Common myeloid progenitor, CD34-positive (primary cell): ENCODE data around the gene ZNF385B.

Source experiments
- CTCF ChIA-PET: fragments of 350-600 bp; sonication (Branson Sonifier 250); formaldehyde crosslinking; loops from one replicate; lab custom pipeline; 2021; ENCODE audit warnings: antibody characterized with exemption; lab: Charles Lee
- POLR2A ChIA-PET: fragments of 350-600 bp; sonication (Branson Sonifier 250); formaldehyde crosslinking; loops from one replicate; lab custom pipeline; 2021; ENCODE audit warnings: antibody characterized with exemption; lab: Charles Lee
- DNase-seq, 3 donors: peaks; one replicate each; pipeline versions ENCODE4 v3.0.0 to v3.0.0-alpha.2; 2013
- H3K27ac ChIP-seq, 2 experiments: 1 replicate in 1 of 2; 2 replicates in 1 of 2; pipeline ENCODE4 v1.7.0; 2013; ENCODE audit warnings: inconsistent platforms in 2 of 2, low read length in 2 of 2, mild to moderate bottlenecking in 2 of 2, low read depth in 1 of 2, moderate library complexity in 1 of 2; ENCODE audit not compliant: severe bottlenecking in 2 of 2, insufficient read depth in 1 of 2, poor library complexity in 1 of 2
- H3K27me3 ChIP-seq, 5 experiments: replicated peaks in 2 of 5; 1 replicate in 3 of 5; 2 replicates in 2 of 5; pipeline versions ENCODE4 v1.6.1 to v1.7.0; 2013; ENCODE audit warnings: low read length in 4 of 5, mild to moderate bottlenecking in 2 of 5, moderate library complexity in 2 of 5, inconsistent platforms in 1 of 5; ENCODE audit not compliant: insufficient read depth in 5 of 5, control insufficient read depth in 4 of 5
- H3K36me3 ChIP-seq, 4 experiments: 1 replicate in 2 of 4; 2 replicates in 2 of 4; pipeline versions ENCODE4 v1.6.1 to v1.7.0; 2013; ENCODE audit warnings: low read length in 3 of 4, control low read depth in 1 of 4, mild to moderate bottlenecking in 1 of 4; ENCODE audit not compliant: control insufficient read depth in 4 of 4, insufficient read depth in 4 of 4
- H3K4me1 ChIP-seq, 4 experiments: 1 replicate in 3 of 4; 2 replicates in 1 of 4; pipeline versions ENCODE4 v1.6.1 to v1.7.1; 2013; ENCODE audit warnings: low read length in 3 of 4, mild to moderate bottlenecking in 3 of 4, control low read depth in 1 of 4, inconsistent platforms in 1 of 4, moderate library complexity in 1 of 4; ENCODE audit not compliant: control insufficient read depth in 4 of 4, insufficient read depth in 4 of 4; ENCODE audit errors: control extremely low read depth in 1 of 4
- H3K4me3 ChIP-seq, 7 experiments: 1 replicate in 4 of 7; 2 replicates in 3 of 7; pipeline versions ENCODE4 v1.5.1 to v1.7.0; 2013; ENCODE audit warnings: mild to moderate bottlenecking in 7 of 7, low read length in 6 of 7, moderate library complexity in 6 of 7, inconsistent platforms in 2 of 7, low read depth in 2 of 7, control low read depth in 1 of 7; ENCODE audit not compliant: insufficient read depth in 4 of 7, control insufficient read depth in 1 of 7; ENCODE audit errors: extremely low read depth in 1 of 7
- H3K9me3 ChIP-seq, 5 experiments: 1 replicate in 4 of 5; 2 replicates in 1 of 5; pipeline versions ENCODE4 v1.6.1 to v1.7.1; 2013; ENCODE audit warnings: low read length in 4 of 5, mild to moderate bottlenecking in 2 of 5, inconsistent platforms in 1 of 5, low read depth in 1 of 5, moderate library complexity in 1 of 5; ENCODE audit not compliant: control insufficient read depth in 4 of 5, insufficient read depth in 2 of 5; ENCODE audit errors: control extremely low read depth in 1 of 5
- WGBS: methylation state at CpG from one replicate; pipeline ENCODE4 v1.1.5; 2013; ENCODE audit not compliant: insufficient coverage; 5-methylcytosine and 5-hydroxymethylcytosine counted together

Gene ZNF385B

DNA sequence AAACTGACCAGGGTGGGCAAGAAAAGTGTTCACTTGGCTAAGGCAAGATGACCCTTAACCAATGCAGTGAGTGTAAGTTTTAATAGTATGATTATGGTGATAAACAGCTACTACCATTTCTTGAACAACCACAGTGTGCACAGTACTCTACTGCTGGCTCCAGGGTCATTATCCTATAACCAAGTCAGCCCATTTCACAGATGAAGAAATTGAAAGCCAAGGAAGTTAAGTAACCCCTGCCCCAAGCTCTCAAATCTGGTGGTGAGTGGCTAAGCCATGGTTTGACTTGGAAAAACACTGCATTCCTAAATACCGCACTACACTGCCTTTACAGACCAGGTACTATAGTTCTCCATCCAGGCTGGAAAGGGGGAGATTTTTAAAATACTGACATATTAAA, 5.7 kb downstream of the ZNF385B start:
- Histone ChIP-seq H3K27ac (no peak overlapping the region), H3K27me3 (peaks cover 12 to 57% (median 25%) of the 10 kb centered on the region in 5 experiments), H3K4me1 (peaks cover 0 to 7% (median 5%) of the 10 kb centered on the region in 4 experiments), H3K9me3 (no peaks in the 10 kb centered on the region), H3K4me3 (no peak overlapping the region), H3K36me3 (no peaks in the 10 kb centered on the region)
- POLR2A ChIA-PET = no interaction called here
- no CpG with 5 or more reads among the region's 1 CpG for WGBS
- no peak for DNase-seq
- CTCF ChIA-PET = no interaction called here

DNA sequence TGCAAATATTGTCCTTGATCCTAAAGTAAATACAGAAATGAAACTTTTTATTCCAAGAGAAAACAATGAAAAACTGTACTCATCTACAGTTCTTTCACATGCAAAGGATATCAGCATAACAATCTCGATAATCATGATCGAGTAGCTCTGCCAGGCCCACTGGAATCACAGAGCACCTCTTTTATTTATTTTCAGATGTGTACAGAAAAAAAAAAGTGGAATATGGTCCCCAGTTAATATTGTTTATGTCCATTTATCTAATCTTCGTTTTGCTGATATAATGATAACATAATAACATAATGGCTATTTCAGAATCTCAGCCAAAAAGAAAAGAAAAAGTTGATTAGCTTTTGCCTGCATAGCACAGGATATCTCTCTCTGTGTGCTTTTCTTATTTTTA, 6.5 kb downstream of the ZNF385B start:
- peaks cover 0 to 1% (median 0%) of the 10 kb centered on the region in 5 experiments for H3K9me3 ChIP-seq
- no peak overlapping the region for H3K27ac ChIP-seq
- ChIA-PET POLR2A (no interaction called here), CTCF (no interaction called here)
- H3K36me3 ChIP-seq = no peaks in the 10 kb centered on the region
- H3K4me3 ChIP-seq = no peak overlapping the region
- H3K4me1 ChIP-seq = no peaks in the 10 kb centered on the region
- H3K27me3 ChIP-seq = peaks cover 12 to 49% (median 17%) of the 10 kb centered on the region in 5 experiments
- WGBS = no CpG with 5 or more reads among the region's 3 CpGs
- no peak for DNase-seq

DNA sequence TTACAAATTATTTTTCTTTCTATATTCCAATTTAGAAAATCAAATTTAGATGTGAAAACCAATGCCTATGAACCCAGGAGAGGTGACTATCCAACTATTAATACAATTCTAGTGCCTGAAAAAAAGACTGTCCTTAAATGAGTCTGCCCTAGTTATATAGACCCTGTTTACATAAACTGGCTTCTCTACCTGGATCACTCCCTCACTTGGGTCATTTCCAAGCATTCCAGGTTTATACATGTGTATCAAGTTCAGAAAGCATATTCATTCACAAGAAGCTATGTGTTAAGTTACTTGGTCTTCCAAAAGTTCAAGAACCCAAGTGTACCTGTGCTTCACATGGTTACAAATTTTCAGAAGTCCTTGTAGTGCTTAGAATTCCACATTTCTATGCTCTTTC, 8.3 kb downstream of the ZNF385B start:
- peaks cover 8 to 36% (median 19%) of the 10 kb centered on the region in 5 experiments for H3K27me3 ChIP-seq
- POLR2A ChIA-PET = no interaction called here
- H3K4me1 ChIP-seq = no peaks in the 10 kb centered on the region
- peaks cover 0 to 1% (median 0%) of the 10 kb centered on the region in 5 experiments for H3K9me3 ChIP-seq
- H3K4me3 ChIP-seq = no peak overlapping the region
- H3K36me3 ChIP-seq = no peaks in the 10 kb centered on the region
- CTCF ChIA-PET = no interaction called here
- no peak overlapping the region for H3K27ac ChIP-seq
- no peak for DNase-seq

DNA sequence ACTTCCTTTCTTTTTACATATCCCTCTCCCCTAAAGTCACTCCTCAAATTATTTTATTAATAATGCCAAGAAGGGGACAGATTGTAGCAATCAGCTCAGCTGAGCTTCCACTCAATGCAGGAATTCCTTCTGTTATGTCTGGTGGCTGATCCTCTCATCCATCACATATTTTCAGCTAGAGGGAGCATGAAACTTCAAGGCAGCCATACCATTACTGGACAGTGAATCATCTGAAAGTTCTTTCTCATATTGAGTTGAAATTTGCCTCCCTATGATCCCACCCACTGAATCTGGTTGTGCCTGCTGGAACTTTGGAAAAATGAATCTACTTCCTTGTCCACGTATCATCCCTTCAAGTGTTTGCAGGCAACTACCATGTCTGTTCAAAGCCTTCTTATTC, 11.2 kb downstream of the ZNF385B start:
- no CpG with 5 or more reads among the region's 1 CpG for WGBS
- ChIA-PET CTCF (no interaction called here), POLR2A (no interaction called here)
- H3K4me3 ChIP-seq = no peak overlapping the region
- H3K9me3 ChIP-seq = peaks cover 0 to 1% (median 0%) of the 10 kb centered on the region in 5 experiments
- no peaks in the 10 kb centered on the region for H3K36me3 ChIP-seq
- H3K27me3 ChIP-seq = peaks cover 0 to 16% (median 12%) of the 10 kb centered on the region in 5 experiments
- DNase-seq = no peak
- H3K27ac ChIP-seq = no peak overlapping the region
- H3K4me1 ChIP-seq = no peaks in the 10 kb centered on the region

DNA sequence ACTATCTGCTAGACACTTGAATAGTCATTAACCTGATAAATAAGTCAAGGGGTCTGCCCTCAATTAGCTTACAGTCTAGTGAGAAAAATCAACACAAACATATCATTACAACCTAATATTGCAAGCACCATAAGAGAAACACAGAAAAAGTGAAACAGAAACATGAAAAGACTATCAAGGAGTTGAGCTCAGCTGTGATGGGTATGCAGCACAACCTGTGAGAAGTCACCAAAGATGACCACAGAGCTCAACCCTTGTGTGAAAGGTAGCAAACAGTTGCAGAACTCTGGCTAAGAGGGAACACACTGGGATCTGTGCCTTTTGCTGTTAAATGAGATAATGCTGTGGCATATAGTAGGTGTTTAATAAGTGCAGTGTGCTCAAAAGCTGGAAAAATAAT, 11.7 kb downstream of the ZNF385B start:
- Histone ChIP-seq H3K4me3 (no peak overlapping the region), H3K4me1 (no peaks in the 10 kb centered on the region), H3K9me3 (peaks cover 0 to 1% (median 0%) of the 10 kb centered on the region in 5 experiments), H3K27ac (no peak overlapping the region), H3K36me3 (no peaks in the 10 kb centered on the region), H3K27me3 (peaks cover 0 to 16% (median 12%) of the 10 kb centered on the region in 5 experiments)
- CTCF ChIA-PET = no interaction called here
- DNase-seq = no peak
- POLR2A ChIA-PET = no interaction called here

DNA sequence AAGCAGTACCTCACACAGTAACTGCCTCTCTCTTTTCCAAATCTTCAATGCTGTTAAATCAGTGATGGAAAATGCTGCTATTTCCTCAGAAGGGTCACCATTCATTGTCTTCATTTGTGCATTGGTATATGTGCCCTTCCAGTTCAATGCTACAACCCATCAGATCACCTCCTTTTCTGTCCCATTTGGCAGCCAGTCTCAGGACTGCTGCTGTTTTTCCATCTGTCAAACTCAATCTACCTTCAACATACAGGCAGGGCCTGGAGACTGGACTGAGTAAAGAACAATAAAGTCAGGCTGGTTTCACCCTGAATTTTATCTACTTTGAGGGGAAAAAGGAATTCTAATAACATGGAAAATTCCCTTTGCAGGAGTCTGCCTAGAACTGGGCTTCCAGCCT, 17.9 kb downstream of the ZNF385B start:
- H3K36me3 ChIP-seq = no peaks in the 10 kb centered on the region
- ChIA-PET POLR2A (no interaction called here), CTCF (no interaction called here)
- no peaks in the 10 kb centered on the region for H3K4me1 ChIP-seq
- H3K27ac ChIP-seq = no peak overlapping the region
- H3K4me3 ChIP-seq = no peak overlapping the region
- peaks cover 0 to 5% (median 4%) of the 10 kb centered on the region in 5 experiments for H3K27me3 ChIP-seq
- H3K9me3 ChIP-seq = no peaks in the 10 kb centered on the region
- no peak for DNase-seq

DNA sequence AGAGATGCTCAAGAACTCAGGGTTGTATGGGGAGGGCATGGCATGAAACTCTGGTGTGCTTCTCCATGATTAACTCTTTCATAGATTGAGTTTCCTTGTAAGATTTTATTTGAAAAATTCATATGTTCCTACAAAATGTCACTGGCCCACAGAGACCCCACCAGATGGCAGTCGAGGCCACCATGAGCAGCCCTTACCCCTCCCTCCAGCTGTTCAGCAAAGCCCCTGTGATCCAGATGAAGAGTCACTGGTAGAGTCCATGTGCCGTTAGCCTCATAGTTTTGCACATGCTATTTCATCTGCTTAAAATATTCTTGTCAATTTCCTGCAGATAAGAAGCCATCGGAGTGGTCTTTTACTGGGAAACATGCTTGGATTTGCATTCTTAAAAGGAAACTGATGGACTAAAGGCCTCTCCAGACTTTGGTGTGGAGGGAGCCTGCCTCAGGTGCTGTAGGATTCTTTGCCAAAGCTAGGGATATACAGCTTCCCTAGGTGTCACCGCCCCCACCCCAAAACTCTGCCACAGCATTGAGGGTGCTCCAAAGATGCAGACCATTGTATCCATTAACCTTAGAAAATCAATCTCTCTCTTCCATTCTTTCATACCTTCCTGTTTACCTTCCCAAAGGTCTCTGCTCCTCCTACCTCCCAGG, 18.8 kb downstream of the ZNF385B start:
- Histone ChIP-seq H3K27ac (no peak overlapping the region), H3K36me3 (no peaks in the 10 kb centered on the region), H3K27me3 (peaks cover 0 to 4% (median 0%) of the 10 kb centered on the region in 5 experiments), H3K9me3 (no peaks in the 10 kb centered on the region), H3K4me1 (no peaks in the 10 kb centered on the region), H3K4me3 (no peak overlapping the region)
- CTCF ChIA-PET = no interaction called here
- 53% methylated on average over 4 of the region's 4 CpGs for WGBS
- POLR2A ChIA-PET = interaction anchor here (0.6 kb wide), 1 partner anchor 27 kb away, joined by 3 read pairs; no protein-coding TSS in a partner anchor
- DNase-seq = peak in 2 of 3 donors; percentile 44 to 46
